ENCODE measurements around the gene ZMIZ2. TPM values are rescaled to one million over a fixed set of nuclear protein-coding genes. Genes with fewer than 3 reads are reported as not detected.
"Not testable (repeated sequence)": the region's sequence is repeated elsewhere in the genome, so short reads cannot be mapped to it uniquely, and the experiment has no call there.

The ZMIZ2 gene
- total RNA-seq, 1 experiment from 2014 or later, result 142 TPM

GRCh38 chr7:44783407-44783806, 34.8 kb downstream of the ZMIZ2 start:
- ChIA-PET CTCF (no interaction called here), POLR2A (ENCODE audit: unreplicated experiment) (no interaction called here)
- Histone ChIP-seq H3F3A (ENCODE audit: insufficient read depth, low read depth) (no peaks in the 10 kb centered on the region), H2AFZ (no peak overlapping the region), H3K79me2 (ENCODE audit: low read depth) (no peaks in the 10 kb centered on the region), H3K4me2 (no peak overlapping the region), H4K20me1 (ENCODE audit: insufficient read depth) (no peaks in the 10 kb centered on the region), H3K4me1 (replicated peaks; ENCODE audit: insufficient read depth) (no peaks in the 10 kb centered on the region), H3K27ac (no peak overlapping the region), H3K9me3 (ENCODE audit: insufficient read depth, low read depth) (peaks cover 10% of the 10 kb centered on the region; the same call in 1 of the 2 replicates), H3K27me3 (ENCODE audit: insufficient read depth, low read depth) (no peaks in the 10 kb centered on the region), H3K9me2 (ENCODE audit: insufficient read depth) (no peaks in the 10 kb centered on the region), H3K4me3 (no peak overlapping the region), H3K36me3 (ENCODE audit: low read depth) (no peaks in the 10 kb centered on the region)
- intact Hi-C loops (cut with micrococcal nuclease; ENCODE audit: unreplicated experiment), result no loop called here
- BruUV-seq (replicated peaks), result no TSS peak
- TF ChIP-seq EZH2 (IDR thresholded peaks at IDR 0.05; ENCODE audit: low read depth) (no peak), CTCF (conservative IDR thresholded peaks at IDR 0.05) (no peak)
- DNase-seq, result peak in 1 of 2 experiments; percentile 27

- H3K4me1 ChIP-seq (replicated peaks; ENCODE audit: insufficient read depth), result no peaks in the 10 kb centered on the region
- peaks cover 10% of the 10 kb centered on the region; the same call in 1 of the 2 replicates for H3K9me3 ChIP-seq (ENCODE audit: insufficient read depth, low read depth)
- H2AFZ ChIP-seq, result no peak overlapping the region
- ChIA-PET CTCF (interaction anchor here (0.7 kb wide), 1 partner anchor 8 kb away, joined by 5 read pairs; no protein-coding TSS in a partner anchor), POLR2A (ENCODE audit: unreplicated experiment) (interaction anchor here (0.6 kb wide), 1 partner anchor 171 kb away, joined by 9 read pairs; no protein-coding TSS in a partner anchor)
- H3K79me2 ChIP-seq (ENCODE audit: low read depth), result no peaks in the 10 kb centered on the region
- intact Hi-C loops (cut with micrococcal nuclease; ENCODE audit: unreplicated experiment), result no loop called here
- no peaks in the 10 kb centered on the region; the same call in 1 of the 2 replicates for H3F3A ChIP-seq (ENCODE audit: insufficient read depth, low read depth)
- no peaks in the 10 kb centered on the region for H3K9me2 ChIP-seq (ENCODE audit: insufficient read depth)
- H4K20me1 ChIP-seq (ENCODE audit: insufficient read depth), result no peaks in the 10 kb centered on the region
- TF ChIP-seq EZH2 (IDR thresholded peaks at IDR 0.05; ENCODE audit: low read depth) (no peak), CTCF (conservative IDR thresholded peaks at IDR 0.05) (no peak)
- BruUV-seq (replicated peaks), result no TSS peak
- no peaks in the 10 kb centered on the region for H3K36me3 ChIP-seq (ENCODE audit: low read depth)
- no peaks in the 10 kb centered on the region for H3K27me3 ChIP-seq (ENCODE audit: insufficient read depth, low read depth)
- H3K4me3 ChIP-seq, result no peak overlapping the region
- peak in 1 of 2 experiments; percentile 32 for DNase-seq
- H3K27ac ChIP-seq, result no peak overlapping the region
- H3K4me2 ChIP-seq, result no peak overlapping the region
These were observed 35.7 kb downstream of the ZMIZ2 start for GRCh38 chr7:44784364-44784763.

- H3K27ac ChIP-seq; H3K4me2 ChIP-seq; H3K9me3 ChIP-seq (ENCODE audit: insufficient read depth, low read depth); H3K9me2 ChIP-seq (ENCODE audit: insufficient read depth); H3K27me3 ChIP-seq (ENCODE audit: insufficient read depth, low read depth); H3K4me3 ChIP-seq; intact Hi-C loops (cut with micrococcal nuclease; ENCODE audit: unreplicated experiment); H3K4me1 ChIP-seq (replicated peaks; ENCODE audit: insufficient read depth); H3K79me2 ChIP-seq (ENCODE audit: low read depth); BruUV-seq (replicated peaks); H2AFZ ChIP-seq; POLR2A ChIA-PET (ENCODE audit: unreplicated experiment); H4K20me1 ChIP-seq (ENCODE audit: insufficient read depth); H3K36me3 ChIP-seq (ENCODE audit: low read depth); CTCF ChIA-PET; H3F3A ChIP-seq (ENCODE audit: insufficient read depth, low read depth): not testable (repeated sequence)
- DNase-seq, result peak in 1 of 2 experiments; percentile 33
These were observed 36.6 kb downstream of the ZMIZ2 start for GRCh38 chr7:44785218-44785617.

GRCh38 chr7:44787041-44787440, 38.4 kb downstream of the ZMIZ2 start:
- H3K4me1 ChIP-seq (replicated peaks; ENCODE audit: insufficient read depth), result no peaks in the 10 kb centered on the region
- no peaks in the 10 kb centered on the region for H3K36me3 ChIP-seq (ENCODE audit: low read depth)
- no peak overlapping the region for H3K4me2 ChIP-seq
- CTCF ChIA-PET, result no interaction called here
- no peak overlapping the region for H3K27ac ChIP-seq
- no peaks in the 10 kb centered on the region for H3K27me3 ChIP-seq (ENCODE audit: insufficient read depth, low read depth)
- POLR2A ChIA-PET (ENCODE audit: unreplicated experiment), result no interaction called here
- no peaks in the 10 kb centered on the region for H4K20me1 ChIP-seq (ENCODE audit: insufficient read depth)
- H3F3A ChIP-seq (ENCODE audit: insufficient read depth, low read depth), result peaks cover 21% of the 10 kb centered on the region
- H3K4me3 ChIP-seq, result no peak overlapping the region
- DNase-seq, result no peak
- no peaks in the 10 kb centered on the region for H3K79me2 ChIP-seq (ENCODE audit: low read depth)
- no peak for TF ChIP-seq CTCF (conservative IDR thresholded peaks at IDR 0.05)
- TF ChIP-seq EZH2 (IDR thresholded peaks at IDR 0.05; ENCODE audit: low read depth), result no peak
- no TSS peak for BruUV-seq (replicated peaks)
- H3K9me2 ChIP-seq (ENCODE audit: insufficient read depth), result no peaks in the 10 kb centered on the region
- intact Hi-C loops (cut with micrococcal nuclease; ENCODE audit: unreplicated experiment), result no loop called here
- no peak overlapping the region for H2AFZ ChIP-seq
- H3K9me3 ChIP-seq (ENCODE audit: insufficient read depth, low read depth), result peaks cover 10% of the 10 kb centered on the region; the same call in 1 of the 2 replicates
